BLaER1 treated with 17β-estradiol and CSF1 and Interleukin-3, amounts not matched to agents 10 nM and 100 nM (cell line): Measurements from ENCODE around the gene IL18BP.
A peak's percentile ranks its signal among the peaks of the same experiment; 100 is the strongest.

Experiments used
- H3K27ac ChIP-seq, 11 experiments: shearing (Covaris generic); formaldehyde crosslinking; 2 replicates each; pipeline ENCODE4 v1.8.1; 2022
- H3K27me3 ChIP-seq, 11 experiments: shearing (Covaris generic); formaldehyde crosslinking; 2 replicates each; pipeline ENCODE4 v1.8.1; 2022
- H3K36me3 ChIP-seq, 11 experiments: shearing (Covaris generic); formaldehyde crosslinking; 2 replicates each; pipeline ENCODE4 v1.8.1; 2022
- H3K4me1 ChIP-seq, 10 experiments: shearing (Covaris generic); formaldehyde crosslinking; 2 replicates each; pipeline ENCODE4 v1.8.1; 2022
- H3K4me2 ChIP-seq, 11 experiments: shearing (Covaris generic); formaldehyde crosslinking; 2 replicates each; pipeline ENCODE4 v1.8.1; 2022
- H3K4me3 ChIP-seq, 10 experiments: shearing (Covaris generic); formaldehyde crosslinking; 2 replicates each; pipeline ENCODE4 v1.8.1; 2022
- H3K9ac ChIP-seq, 11 experiments: shearing (Covaris generic); formaldehyde crosslinking; 2 replicates each; pipeline ENCODE4 v1.8.1; 2022
- H3K9me3 ChIP-seq, 11 experiments: shearing (Covaris generic); formaldehyde crosslinking; replicated peaks in 1 of 11; 2 replicates each; pipeline ENCODE4 v1.8.1; 2022
- H4K20me1 ChIP-seq, 11 experiments: shearing (Covaris generic); formaldehyde crosslinking; 2 replicates each; pipeline ENCODE4 v1.8.1; 2022
- Cebpa-rat ChIP-seq, 11 experiments: shearing (Covaris generic); IDR thresholded peaks; 2 replicates each; pipeline ENCODE4 v1.8.1; 2022

Gene IL18BP

GRCh38 chr11:71990701-71991100 lies 8.0 kb upstream of the IL18BP start:
- Histone ChIP-seq H3K4me1 (peaks cover 0 to 67% (median 16%) of the 10 kb centered on the region in 10 experiments; a peak in 14 of 20 replicates), H3K27ac (peak overlapping the region in 4 of 11 experiments; percentile 52 to 73 (median 64); a peak in 6 of 22 replicates), H3K4me3 (no peak overlapping the region), H3K9ac (no peak overlapping the region), H3K9me3 (peaks cover 0 to 8% (median 0%) of the 10 kb centered on the region in 11 experiments; a peak in 2 of 22 replicates), H3K36me3 (peaks cover 12 to 46% (median 27%) of the 10 kb centered on the region in 11 experiments; a peak in 19 of 22 replicates), H4K20me1 (0 out of 22 replicates have a peak, but pooled peaks cover 0 to 3% (median 0%) of the 10 kb centered on the region in 11 experiments), H3K4me2 (peak overlapping the region in 4 of 11 experiments; percentile 5 to 89 (median 61); a peak in 7 of 22 replicates), H3K27me3 (no peaks in the 10 kb centered on the region)
- TF ChIP-seq Cebpa-rat (IDR thresholded peaks at IDR 0.05): no peak

DNA sequence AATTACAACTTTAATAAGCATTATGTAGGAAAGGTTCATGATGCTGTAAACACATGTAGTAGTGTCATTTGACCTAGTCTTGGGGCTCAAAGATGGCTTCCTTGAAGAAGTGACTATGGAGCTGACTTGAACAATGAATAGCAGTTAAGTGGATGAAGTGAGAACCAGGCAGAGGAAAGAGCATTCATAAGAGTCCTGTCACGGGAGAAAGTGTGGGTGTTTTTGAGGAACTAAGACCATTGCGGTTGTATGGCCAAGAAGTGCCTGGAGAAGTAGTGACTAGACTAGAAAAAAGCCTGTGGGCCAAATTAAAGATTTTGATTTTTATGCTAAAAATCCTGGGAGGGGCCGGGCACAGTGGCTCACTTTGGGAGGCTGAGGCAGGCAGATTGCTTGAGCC lies 7.2 kb upstream of the IL18BP start:
- H3K36me3 ChIP-seq: peaks cover 12 to 47% (median 33%) of the 10 kb centered on the region in 11 experiments; a peak in 19 of 22 replicates
- H3K4me3 ChIP-seq: no peak overlapping the region
- H3K9me3 ChIP-seq: peaks cover 0 to 8% (median 0%) of the 10 kb centered on the region in 11 experiments; a peak in 2 of 22 replicates
- no peak for TF ChIP-seq Cebpa-rat (IDR thresholded peaks at IDR 0.05)
- H3K27me3 ChIP-seq: no peaks in the 10 kb centered on the region
- H3K4me2 ChIP-seq: peak overlapping the region in 7 of 11 experiments; percentile 2 to 89 (median 47); a peak in 11 of 22 replicates
- H3K27ac ChIP-seq: peak overlapping the region in 6 of 11 experiments; percentile 23 to 73 (median 54); a peak in 9 of 22 replicates
- H4K20me1 ChIP-seq: no peaks in the 10 kb centered on the region
- peaks cover 0 to 65% (median 12%) of the 10 kb centered on the region in 10 experiments; a peak in 13 of 20 replicates for H3K4me1 ChIP-seq
- H3K9ac ChIP-seq: peak overlapping the region in 2 of 11 experiments; percentile 42 to 45; a peak in 2 of 22 replicates

DNA sequence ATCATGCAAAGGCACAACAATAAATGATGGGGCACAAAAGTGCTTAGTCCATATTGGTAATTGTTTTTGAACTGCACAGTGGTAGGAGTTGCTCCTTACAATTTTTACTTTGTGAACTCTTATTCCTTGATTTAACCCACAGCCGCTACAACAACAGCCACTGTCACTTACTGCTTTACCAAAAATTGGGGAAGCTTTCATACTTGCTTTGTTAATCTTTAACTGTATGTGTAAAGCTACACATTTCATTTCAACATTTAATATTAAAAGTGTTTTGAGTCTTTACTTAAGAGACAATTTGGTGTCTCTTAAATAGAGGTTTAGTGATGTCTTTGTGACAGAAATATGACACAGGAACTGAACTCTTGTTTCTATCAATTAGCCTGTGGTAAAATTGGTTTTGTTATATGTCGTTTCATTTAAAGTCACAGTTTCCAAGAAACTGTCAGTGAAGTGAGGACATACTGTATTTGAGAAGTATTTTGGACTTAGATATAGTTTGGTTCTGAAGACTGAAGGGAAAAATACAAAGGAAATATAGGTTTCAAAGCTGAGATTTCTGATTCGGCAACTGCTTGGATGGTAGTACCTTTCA lies 6.5 kb upstream of the IL18BP start:
- Histone ChIP-seq H3K27me3 (no peaks in the 10 kb centered on the region), H3K36me3 (peaks cover 12 to 44% (median 29%) of the 10 kb centered on the region in 11 experiments; a peak in 19 of 22 replicates), H3K4me3 (no peak overlapping the region), H4K20me1 (no peaks in the 10 kb centered on the region), H3K27ac (peak overlapping the region in 6 of 11 experiments; percentile 20 to 73 (median 40); a peak in 7 of 22 replicates), H3K9ac (peak overlapping the region in 1 of 11 experiments; percentile 42; a peak in 2 of 22 replicates), H3K4me1 (peaks cover 0 to 67% (median 12%) of the 10 kb centered on the region in 10 experiments; a peak in 13 of 20 replicates), H3K9me3 (peaks cover 0 to 8% (median 0%) of the 10 kb centered on the region in 11 experiments; a peak in 2 of 22 replicates), H3K4me2 (peak overlapping the region in 7 of 11 experiments; percentile 2 to 89 (median 47); a peak in 11 of 22 replicates)
- no peak for TF ChIP-seq Cebpa-rat (IDR thresholded peaks at IDR 0.05)

- Histone ChIP-seq H3K4me1 (peaks cover 16 to 91% (median 31%) of the 10 kb centered on the region in 10 experiments), H3K36me3 (peaks cover 3 to 34% (median 17%) of the 10 kb centered on the region in 11 experiments; a peak in 18 of 22 replicates), H3K4me3 (no peak overlapping the region), H3K27ac (no peak overlapping the region), H3K27me3 (no peaks in the 10 kb centered on the region), H3K4me2 (0 out of 22 replicates have a peak overlapping the region, but pooled peaks of 2 of the 11 experiments have one; percentile 43 to 89), H3K9me3 (peaks cover 0 to 8% (median 0%) of the 10 kb centered on the region in 11 experiments; a peak in 2 of 22 replicates), H3K9ac (no peak overlapping the region), H4K20me1 (peaks cover 0 to under 1% (median 0%) of the 10 kb centered on the region in 11 experiments; a peak in 1 of 22 replicates)
- no peak for TF ChIP-seq Cebpa-rat (IDR thresholded peaks at IDR 0.05)
Observed at GRCh38 chr11:71994786-71995185, 3.9 kb upstream of the IL18BP start.

DNA sequence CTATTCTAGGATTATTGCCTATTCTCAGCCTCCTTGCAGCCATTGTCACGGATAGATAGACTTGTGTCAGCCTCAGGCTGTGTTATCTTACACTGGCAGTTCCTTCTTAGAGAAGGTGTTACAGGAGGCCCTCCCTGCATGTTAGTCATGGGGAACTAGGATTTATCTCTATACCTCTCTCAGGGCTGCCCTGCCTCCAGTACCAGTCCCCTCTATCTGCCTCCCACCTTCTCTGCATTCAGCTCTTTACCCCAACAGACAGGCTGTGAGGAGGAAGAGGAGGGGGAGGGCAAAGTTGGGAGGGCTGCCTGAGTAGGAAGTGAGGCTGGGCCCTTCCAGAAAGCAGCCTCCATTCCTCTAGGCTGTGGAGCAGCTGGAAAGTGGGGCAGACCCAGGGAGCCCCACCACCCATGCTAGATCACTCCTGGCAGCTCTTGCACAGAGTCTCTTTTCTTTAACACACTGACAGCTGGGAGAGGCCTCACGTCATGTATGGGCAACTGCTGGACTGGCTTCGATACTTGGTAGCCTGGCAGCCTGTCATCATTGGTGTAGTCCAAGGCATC lies 2.9 kb upstream of the IL18BP start:
- H3K4me2 ChIP-seq: no peak overlapping the region
- peaks cover under 1 to 34% (median 14%) of the 10 kb centered on the region in 11 experiments; a peak in 19 of 22 replicates for H3K36me3 ChIP-seq
- peaks cover 0 to 8% (median 0%) of the 10 kb centered on the region in 11 experiments; a peak in 2 of 22 replicates for H3K9me3 ChIP-seq
- H3K4me1 ChIP-seq: peaks cover 18 to 88% (median 34%) of the 10 kb centered on the region in 10 experiments
- no peak overlapping the region for H3K4me3 ChIP-seq
- H3K27ac ChIP-seq: no peak overlapping the region
- peaks cover 0 to 10% (median 0%) of the 10 kb centered on the region in 11 experiments; a peak in 5 of 22 replicates for H4K20me1 ChIP-seq
- no peak for TF ChIP-seq Cebpa-rat (IDR thresholded peaks at IDR 0.05)
- H3K9ac ChIP-seq: no peak overlapping the region
- H3K27me3 ChIP-seq: no peaks in the 10 kb centered on the region

- Histone ChIP-seq H3K27ac (no peak overlapping the region), H3K4me3 (no peak overlapping the region), H3K9me3 (peaks cover 0 to 8% (median 0%) of the 10 kb centered on the region in 11 experiments; a peak in 2 of 22 replicates), H4K20me1 (peaks cover 0 to 17% (median 4%) of the 10 kb centered on the region in 11 experiments; a peak in 11 of 22 replicates), H3K4me2 (peak overlapping the region in 1 of 11 experiments; percentile 91; a peak in 1 of 22 replicates), H3K36me3 (peaks cover 7 to 39% (median 18%) of the 10 kb centered on the region in 11 experiments; a peak in 20 of 22 replicates), H3K27me3 (no peaks in the 10 kb centered on the region), H3K9ac (no peak overlapping the region), H3K4me1 (peaks cover 18 to 82% (median 30%) of the 10 kb centered on the region in 10 experiments)
- no peak for TF ChIP-seq Cebpa-rat (IDR thresholded peaks at IDR 0.05)
Observed at GRCh38 chr11:71996517-71996916, 2.2 kb upstream of the IL18BP start.

DNA sequence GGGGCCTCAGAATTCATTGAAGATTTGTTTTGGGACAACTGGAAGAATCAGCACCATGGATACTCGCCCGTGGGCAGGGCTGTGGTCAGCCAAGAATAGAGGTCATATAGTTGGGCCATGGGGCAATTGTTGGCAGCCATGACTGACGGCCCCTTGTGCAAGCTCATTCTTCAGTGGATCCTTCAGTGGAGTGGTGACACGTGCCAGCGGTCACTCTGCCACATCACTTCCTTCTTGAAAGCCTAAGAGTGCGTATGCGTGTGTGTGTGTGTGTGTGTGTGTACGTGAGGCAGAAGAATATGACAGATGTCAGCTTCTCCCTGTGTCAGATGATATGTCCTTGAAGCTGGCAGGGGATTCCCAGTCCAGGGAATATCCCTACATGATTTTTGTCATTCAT lies 1.8 kb upstream of the IL18BP start:
- Histone ChIP-seq H4K20me1 (peaks cover 0 to 22% (median 8%) of the 10 kb centered on the region in 11 experiments; a peak in 12 of 22 replicates), H3K4me3 (no peak overlapping the region), H3K36me3 (peaks cover 10 to 43% (median 23%) of the 10 kb centered on the region in 11 experiments; a peak in 21 of 22 replicates), H3K4me2 (peak overlapping the region in 1 of 11 experiments; percentile 91; a peak in 2 of 22 replicates), H3K9me3 (peaks cover 0 to 8% (median 0%) of the 10 kb centered on the region in 11 experiments; a peak in 2 of 22 replicates), H3K27me3 (no peaks in the 10 kb centered on the region), H3K27ac (0 out of 22 replicates have a peak overlapping the region, but pooled peaks of 1 of the 11 experiments have one; percentile 0), H3K9ac (no peak overlapping the region), H3K4me1 (peaks cover 18 to 78% (median 26%) of the 10 kb centered on the region in 10 experiments)
- TF ChIP-seq Cebpa-rat (IDR thresholded peaks at IDR 0.05): no peak

DNA sequence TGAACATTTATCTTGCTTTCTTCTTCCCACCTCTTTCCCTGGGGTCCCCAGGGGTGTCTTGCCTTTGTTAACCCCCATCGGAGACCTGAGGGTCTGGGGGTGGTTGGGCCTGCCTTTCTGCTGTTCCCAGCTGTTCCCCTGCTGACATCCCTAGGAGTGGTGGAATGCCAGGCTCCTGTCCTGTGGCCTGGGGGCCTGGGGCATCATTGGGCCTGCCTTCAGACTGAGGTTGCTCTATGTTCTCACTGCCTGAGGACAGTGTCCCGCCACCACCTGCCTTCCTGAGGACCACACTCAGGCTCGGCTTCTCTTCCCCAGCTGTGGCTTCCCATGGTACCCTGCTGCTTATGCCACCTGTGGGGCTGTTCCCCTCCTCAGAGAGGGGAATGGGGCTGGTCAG lies 1.1 kb upstream of the IL18BP start:
- Histone ChIP-seq H3K9me3 (peaks cover 0 to 8% (median 0%) of the 10 kb centered on the region in 11 experiments; a peak in 2 of 22 replicates), H3K4me3 (no peak overlapping the region), H4K20me1 (peaks cover 0 to 28% (median 14%) of the 10 kb centered on the region in 11 experiments; a peak in 17 of 22 replicates), H3K36me3 (peaks cover 14 to 50% (median 29%) of the 10 kb centered on the region in 11 experiments), H3K4me2 (peak overlapping the region in 2 of 11 experiments; percentile 74 to 91; a peak in 3 of 22 replicates), H3K4me1 (peaks cover 17 to 72% (median 24%) of the 10 kb centered on the region in 10 experiments), H3K9ac (no peak overlapping the region), H3K27me3 (no peaks in the 10 kb centered on the region), H3K27ac (0 out of 22 replicates have a peak overlapping the region, but pooled peaks of 2 of the 11 experiments have one; percentile 0 to 41)
- no peak for TF ChIP-seq Cebpa-rat (IDR thresholded peaks at IDR 0.05)
